Uterus (tissue), 2 donors: ENCODE data around the gene SPOCK1.

Experiments used
- CTCF ChIP-seq, 4 experiments: fragments of 200-600 bp in 2 of 4; fragments of 450-650 bp in 2 of 4; sonication (generic) in 2 of 4; IDR thresholded peaks; one replicate each; pipeline ENCODE4 v1.5.1; 2016 to 2019; ENCODE audit warnings: antibody characterized with exemption in 4 of 4, mild to moderate bottlenecking in 2 of 4, moderate library complexity in 1 of 4
- POLR2A ChIP-seq, 2 donors: fragments of 450-650 bp; IDR thresholded peaks; one replicate each; pipeline ENCODE4 v1.6.1; 2016; ENCODE audit warnings: antibody characterized with exemption in 2 of 2, mild to moderate bottlenecking in 1 of 2, moderate library complexity in 1 of 2

- TF ChIP-seq POLR2A (IDR thresholded peaks at IDR 0.05) (no peak), CTCF (IDR thresholded peaks at IDR 0.05) (no peak)
Measured at GRCh38 chr5:137438932-137439331, 60.2 kb downstream of the SPOCK1 start.
